Non-pigmented ciliary epithelial cell (primary cell): Measurements from ENCODE around the gene ZNF766.
"Not testable (repeated sequence)": the region's sequence is repeated elsewhere in the genome, so short reads cannot be mapped to it uniquely, and the experiment has no call there.

Experiments
- DNase-seq: peaks from one replicate; pipeline ENCODE4 v3.0.0-alpha.2; 2010; ENCODE audit warnings: low read depth

ZNF766 gene

GRCh38 chr19:52269338-52270261 is at the start of gene ZNF766:
Gene ZNF766, plus strand, starts transcription at chr19:52269587. Its CDS starts 27 bp downstream, at chr19:52269614.
- peak; percentile 70 for DNase-seq

GRCh38 chr19:52219611-52220010 is 49.8 kb upstream of the ZNF766 start:
- DNase-seq: no peak

- DNase-seq: no peak
These were observed 48.4 kb upstream of the ZNF766 start for GRCh38 chr19:52221031-52221430.

- DNase-seq: no peak
These were observed 47.5 kb upstream of the ZNF766 start for GRCh38 chr19:52221831-52222375.

GRCh38 chr19:52224211-52224610 is 45.2 kb upstream of the ZNF766 start:
- DNase-seq: no peak

GRCh38 chr19:52226652-52227051 is 42.7 kb upstream of the ZNF766 start:
- no peak for DNase-seq

- DNase-seq: no peak
These were observed 42.0 kb upstream of the ZNF766 start for GRCh38 chr19:52227196-52227940.

- DNase-seq: no peak
These were observed 41.4 kb upstream of the ZNF766 start for GRCh38 chr19:52227980-52228379.

GRCh38 chr19:52229524-52229923 is 39.9 kb upstream of the ZNF766 start:
- DNase-seq: no peak

GRCh38 chr19:52230685-52231084 is 38.7 kb upstream of the ZNF766 start:
- no peak for DNase-seq

GRCh38 chr19:52231154-52231910 is 38.1 kb upstream of the ZNF766 start:
- no peak for DNase-seq

GRCh38 chr19:52234406-52234805 is 35.0 kb upstream of the ZNF766 start:
- DNase-seq: no peak

GRCh38 chr19:52237197-52237596 is 32.2 kb upstream of the ZNF766 start:
- no peak for DNase-seq

- DNase-seq: peak; percentile 26
These were observed 31.5 kb upstream of the ZNF766 start for GRCh38 chr19:52237771-52238400.

- DNase-seq: no peak
These were observed 25.4 kb upstream of the ZNF766 start for GRCh38 chr19:52244021-52244420.

GRCh38 chr19:52248241-52248640 is 21.1 kb upstream of the ZNF766 start:
- no peak for DNase-seq

GRCh38 chr19:52258426-52258825 is 11.0 kb upstream of the ZNF766 start:
- no peak for DNase-seq

- DNase-seq: not testable (repeated sequence)
These were observed 3.8 kb upstream of the ZNF766 start for GRCh38 chr19:52265556-52265955.

- no peak for DNase-seq
These were observed 989 bp downstream of the ZNF766 start for GRCh38 chr19:52270266-52270885.

- DNase-seq: no peak
These were observed 3.9 kb downstream of the ZNF766 start for GRCh38 chr19:52273301-52273700.

GRCh38 chr19:52274191-52274590 is 4.8 kb downstream of the ZNF766 start:
- no peak for DNase-seq
